ENCODE measurements around the gene CA11. TPM values are rescaled to one million over a fixed set of nuclear protein-coding genes. Genes with fewer than 3 reads are reported as not detected.
"Not testable (repeated sequence)": the region's sequence is repeated elsewhere in the genome, so short reads cannot be mapped to it uniquely, and the experiment has no call there.

The CA11 gene
- total RNA-seq, 2 experiments from 2014 or later: 11.1 to 13.0 TPM

DNA sequence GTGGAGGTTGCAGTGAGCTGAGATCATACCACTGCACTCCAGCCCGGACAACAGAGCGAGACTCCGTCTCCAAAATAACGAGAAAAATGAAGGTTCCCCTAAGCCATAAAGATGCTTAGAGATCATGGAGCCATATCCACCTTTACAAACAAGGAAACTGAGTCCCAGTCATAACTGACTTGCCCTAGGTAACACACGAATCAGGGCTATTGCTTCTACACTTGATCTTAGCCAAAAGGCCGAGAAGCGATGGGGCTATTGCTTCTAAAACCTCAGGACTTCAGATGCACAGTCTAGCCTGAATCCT lies 12.0 kb downstream of the CA11 start:
- TF ChIP-seq, protein P1, sequence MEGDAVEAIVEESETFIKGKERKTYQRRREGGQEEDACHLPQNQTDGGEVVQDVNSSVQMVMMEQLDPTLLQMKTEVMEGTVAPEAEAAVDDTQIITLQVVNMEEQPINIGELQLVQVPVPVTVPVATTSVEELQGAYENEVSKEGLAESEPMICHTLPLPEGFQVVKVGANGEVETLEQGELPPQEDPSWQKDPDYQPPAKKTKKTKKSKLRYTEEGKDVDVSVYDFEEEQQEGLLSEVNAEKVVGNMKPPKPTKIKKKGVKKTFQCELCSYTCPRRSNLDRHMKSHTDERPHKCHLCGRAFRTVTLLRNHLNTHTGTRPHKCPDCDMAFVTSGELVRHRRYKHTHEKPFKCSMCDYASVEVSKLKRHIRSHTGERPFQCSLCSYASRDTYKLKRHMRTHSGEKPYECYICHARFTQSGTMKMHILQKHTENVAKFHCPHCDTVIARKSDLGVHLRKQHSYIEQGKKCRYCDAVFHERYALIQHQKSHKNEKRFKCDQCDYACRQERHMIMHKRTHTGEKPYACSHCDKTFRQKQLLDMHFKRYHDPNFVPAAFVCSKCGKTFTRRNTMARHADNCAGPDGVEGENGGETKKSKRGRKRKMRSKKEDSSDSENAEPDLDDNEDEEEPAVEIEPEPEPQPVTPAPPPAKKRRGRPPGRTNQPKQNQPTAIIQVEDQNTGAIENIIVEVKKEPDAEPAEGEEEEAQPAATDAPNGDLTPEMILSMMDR (IDR thresholded peaks at IDR 0.05): no peak
- Mint-ChIP-seq H3K27ac (peak overlapping the region; percentile 94), H3K27me3 (no peaks in the 10 kb centered on the region), H3K4me1 (ENCODE audit: low read depth) (peaks cover 51% of the 10 kb centered on the region), H3K9me3 (no peaks in the 10 kb centered on the region), H3K4me3 (peak overlapping the region; percentile 77), H3K36me3 (ENCODE audit: low read depth) (peaks cover 8% of the 10 kb centered on the region)
- ATAC-seq: no peak
- CTCF ChIA-PET: interaction anchor here (0.7 to 1.8 kb wide), 4 partner anchors 10 to 15 kb away, joined by 3 to 11 read pairs (median 4); partner anchors contain the start of genes CA11, RPL18 and SPHK2
- POLR2A ChIA-PET: interaction anchor here (0.8 to 9.6 kb wide), 4 partner anchors 10 to 41 kb away, joined by 3 to 154 read pairs (median 6); partner anchors contain the start of genes CA11, FAM83E, RPL18 and SPHK2
- no peak for DNase-seq
- intact Hi-C loops (cut with micrococcal nuclease): loop anchor here (10.0 kb wide), 1 partner anchor 241 kb away; the partner anchor contains the start of gene PPP1R15A

DNA sequence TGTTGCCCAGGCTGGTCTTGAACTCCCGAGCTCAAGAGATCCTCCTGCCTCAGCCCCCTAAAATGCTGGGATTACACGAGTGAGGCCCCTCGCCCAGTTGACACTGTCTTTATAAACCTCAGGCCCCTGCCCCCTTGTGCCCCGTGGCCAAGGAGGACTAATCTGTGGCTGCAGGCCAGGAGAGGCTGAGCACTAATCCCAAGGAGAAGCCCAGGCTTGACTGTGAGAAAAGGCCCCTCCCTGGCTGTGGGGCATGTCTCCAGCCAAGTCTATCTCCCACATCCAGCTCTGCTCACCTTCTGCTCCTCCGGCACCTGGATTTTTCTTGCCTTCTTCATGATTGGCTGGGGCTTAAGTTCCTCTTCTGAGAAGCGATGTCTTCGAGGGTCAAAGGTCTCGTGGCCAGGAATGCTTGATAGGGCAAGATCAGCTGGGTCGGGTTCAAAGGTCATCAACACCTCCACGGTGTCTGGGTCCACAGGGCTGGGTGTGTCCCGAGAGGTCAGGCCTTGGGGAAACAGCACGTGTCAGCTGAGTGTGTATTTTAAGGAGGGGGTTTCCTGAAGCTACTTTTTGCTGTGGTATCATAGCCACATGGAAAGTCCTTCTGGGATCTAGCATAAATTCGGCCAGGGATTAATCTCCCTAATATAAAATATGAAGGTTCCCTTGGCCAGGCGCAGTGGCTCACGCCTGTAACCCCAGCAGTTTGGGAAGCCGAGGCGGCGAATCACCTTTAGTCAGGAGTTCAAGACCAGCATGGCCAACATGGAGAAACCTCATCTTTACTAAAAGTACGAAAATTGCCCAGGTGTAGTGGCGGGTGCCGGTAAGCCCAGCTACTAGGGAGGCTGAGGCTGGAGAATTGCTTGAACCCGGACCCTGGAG lies 12.6 kb downstream of the CA11 start:
- DNase-seq (no peak), ATAC-seq (no peak)
- no peaks in the 10 kb centered on the region for H3K27me3 Mint-ChIP-seq
- peak overlapping the region; percentile 94 for H3K27ac Mint-ChIP-seq
- H3K36me3 Mint-ChIP-seq (ENCODE audit: low read depth): peaks cover 4% of the 10 kb centered on the region
- CTCF ChIA-PET: interaction anchor here (0.7 to 1.8 kb wide), 5 partner anchors 10 to 14 kb away, joined by 3 to 11 read pairs (median 4); partner anchors contain the start of genes CA11, RPL18 and SPHK2
- H3K4me3 Mint-ChIP-seq: peak overlapping the region; percentile 77
- no peaks in the 10 kb centered on the region for H3K9me3 Mint-ChIP-seq
- H3K4me1 Mint-ChIP-seq (ENCODE audit: low read depth): peaks cover 45% of the 10 kb centered on the region
- TF ChIP-seq, protein P1 (IDR thresholded peaks at IDR 0.05): no peak
- POLR2A ChIA-PET: interaction anchor here (0.6 to 9.6 kb wide), 5 partner anchors 11 to 339 kb away, joined by 3 to 154 read pairs (median 4); partner anchors contain the start of genes CA11, FAM83E, RPL18 and SPHK2
- intact Hi-C loops (cut with micrococcal nuclease): loop anchor here (10.0 kb wide), 1 partner anchor 241 kb away; the partner anchor contains the start of gene PPP1R15A

DNA sequence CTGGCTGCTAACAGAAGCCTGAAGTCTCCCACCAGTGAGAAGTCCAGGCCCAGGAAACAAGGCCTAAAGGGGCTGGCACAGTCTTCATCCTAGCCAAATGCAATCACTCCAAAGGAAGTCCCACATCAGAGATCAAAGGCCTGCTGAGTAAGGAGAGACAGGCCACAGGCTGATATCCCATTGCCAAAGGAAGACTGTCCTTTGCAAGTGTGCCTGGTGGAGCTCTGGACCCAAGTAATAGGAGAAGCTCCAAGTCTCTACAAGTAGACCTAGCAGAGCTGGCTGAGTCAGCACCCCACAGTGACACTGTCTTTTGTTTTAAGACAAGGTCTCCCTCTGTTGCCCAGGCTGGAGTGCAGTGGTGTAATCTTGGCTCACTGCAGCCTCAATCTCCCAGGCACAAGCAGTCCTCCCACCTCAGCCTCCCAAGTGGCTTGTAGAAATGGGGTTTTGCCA lies 13.3 kb downstream of the CA11 start:
- no peak overlapping the region for H3K4me3 Mint-ChIP-seq

DNA sequence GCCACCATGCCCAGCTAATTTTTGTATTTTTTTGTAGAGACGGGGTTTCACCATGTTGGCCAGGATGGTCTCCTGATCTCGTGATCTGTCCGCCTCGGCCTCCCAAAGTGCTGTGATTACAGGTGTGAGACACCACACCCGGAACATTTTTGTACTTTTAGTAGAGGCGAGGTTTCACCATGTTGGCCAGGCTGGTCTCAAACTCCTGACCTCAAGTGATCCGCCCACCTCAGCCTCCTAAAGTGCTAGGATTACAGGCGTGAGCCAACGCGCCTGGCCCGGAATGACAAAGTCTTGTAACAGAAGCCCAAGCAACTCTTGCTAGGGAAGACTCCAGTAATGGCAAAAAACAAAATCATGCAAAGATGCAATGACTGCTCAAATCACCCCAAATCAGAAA lies 13.7 kb downstream of the CA11 start:
- CTCF ChIA-PET: interaction anchor here (0.8 to 0.9 kb wide), 2 partner anchors 14 to 23 kb away, joined by 3 read pairs; partner anchors contain the start of gene CA11
- H3K4me3 Mint-ChIP-seq; ATAC-seq; H3K9me3 Mint-ChIP-seq; DNase-seq; H3K36me3 Mint-ChIP-seq (ENCODE audit: low read depth); H3K27me3 Mint-ChIP-seq: not testable (repeated sequence)
- H3K27ac Mint-ChIP-seq: peak overlapping the region; percentile 28
- intact Hi-C loops (cut with micrococcal nuclease): loop anchor here (10.0 kb wide), 1 partner anchor 243 kb away; the partner anchor contains the start of gene PPP1R15A
- H3K4me1 Mint-ChIP-seq (ENCODE audit: low read depth): peaks cover 41% of the 10 kb centered on the region
- POLR2A ChIA-PET: interaction anchor here (2.0 to 9.6 kb wide), 2 partner anchors 12 to 13 kb away, joined by 8 to 154 read pairs; partner anchors contain the start of genes FAM83E, RPL18 and SPHK2

More for the DNA sequence above, 13.3 kb downstream of the CA11 start:
- Mint-ChIP-seq H3K9me3 (no peaks in the 10 kb centered on the region), H3K27me3 (no peaks in the 10 kb centered on the region), H3K27ac (peak overlapping the region; percentile 28), H3K4me1 (ENCODE audit: low read depth) (peaks cover 38% of the 10 kb centered on the region), H3K36me3 (ENCODE audit: low read depth) (peaks cover 2% of the 10 kb centered on the region)
- TF ChIP-seq, protein P1 (IDR thresholded peaks at IDR 0.05): no peak
- ATAC-seq (no peak), DNase-seq (peak; percentile 45)
- intact Hi-C loops (cut with micrococcal nuclease): loop anchor here (10.0 kb wide), 1 partner anchor 242 kb away; the partner anchor contains the start of gene PPP1R15A
- POLR2A ChIA-PET: interaction anchor here (0.6 to 9.6 kb wide), 3 partner anchors 12 to 340 kb away, joined by 4 to 154 read pairs (median 8); partner anchors contain the start of genes FAM83E, RPL18 and SPHK2
- CTCF ChIA-PET: interaction anchor here (0.8 to 0.9 kb wide), 2 partner anchors 13 to 24 kb away, joined by 3 read pairs; partner anchors contain the start of gene CA11

DNA sequence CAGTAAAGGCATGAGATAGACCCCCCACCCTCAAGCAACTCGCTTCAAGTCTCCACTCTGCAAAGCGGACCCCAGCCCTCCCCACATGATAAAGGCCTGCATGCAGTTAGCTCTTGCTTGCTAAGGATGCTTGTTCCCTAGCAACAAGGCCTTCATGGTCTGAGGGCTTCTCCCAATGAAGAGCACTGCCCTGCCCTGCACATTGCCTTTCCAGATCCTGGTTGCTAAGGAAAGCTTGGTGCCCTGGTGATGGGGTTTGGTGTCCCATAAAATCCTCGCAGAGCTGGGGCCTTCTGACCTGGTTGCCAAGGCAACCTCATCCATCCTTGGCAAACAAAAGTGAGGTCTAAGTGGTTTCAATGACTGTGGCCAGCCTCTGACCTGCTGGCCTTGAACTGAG lies 14.8 kb downstream of the CA11 start:
- H3K27me3 Mint-ChIP-seq: no peaks in the 10 kb centered on the region
- ChIA-PET CTCF (no interaction called here), POLR2A (interaction anchor here (9.6 kb wide), 1 partner anchor 12 kb away, joined by 154 read pairs; the partner anchor contains the start of genes FAM83E, RPL18 and SPHK2)
- TF ChIP-seq, protein P1 (IDR thresholded peaks at IDR 0.05): no peak
- peaks cover 42% of the 10 kb centered on the region for H3K4me1 Mint-ChIP-seq (ENCODE audit: low read depth)
- no peaks in the 10 kb centered on the region for H3K9me3 Mint-ChIP-seq
- H3K27ac Mint-ChIP-seq: peak overlapping the region; percentile 38
- intact Hi-C loops (cut with micrococcal nuclease): loop anchor here (10.0 kb wide), 1 partner anchor 244 kb away; the partner anchor contains the start of gene PPP1R15A
- H3K36me3 Mint-ChIP-seq (ENCODE audit: low read depth): peaks cover 4% of the 10 kb centered on the region
- no peak for DNase-seq
- H3K4me3 Mint-ChIP-seq: no peak overlapping the region
- ATAC-seq: no peak
